Activated T-cell treated with anti-CD3 and anti-CD28 coated beads, Interleukin-2, amount 50 U/mL, for 48 hours (primary cell): ENCODE measurements around the gene MCL1.
"Not testable (repeated sequence)": the region's sequence is repeated elsewhere in the genome, so short reads cannot be mapped to it uniquely, and the experiment has no call there.

ENCODE experiments used
- DNase-seq, 2 experiments: peaks; one replicate each; pipeline ENCODE4 v3.0.0-alpha.2; 2020

MCL1 gene

GRCh38 chr1:150579110-150579944, at the start of gene MCL1:
MCL1 (minus strand) TSS chr1:150579610; CDS start chr1:150579530, 80 bp downstream.
- DNase-seq = peak; percentile 90

GRCh38 chr1:150628766-150629114, 49.3 kb upstream of the MCL1 start:
- DNase-seq = no peak

DNA sequence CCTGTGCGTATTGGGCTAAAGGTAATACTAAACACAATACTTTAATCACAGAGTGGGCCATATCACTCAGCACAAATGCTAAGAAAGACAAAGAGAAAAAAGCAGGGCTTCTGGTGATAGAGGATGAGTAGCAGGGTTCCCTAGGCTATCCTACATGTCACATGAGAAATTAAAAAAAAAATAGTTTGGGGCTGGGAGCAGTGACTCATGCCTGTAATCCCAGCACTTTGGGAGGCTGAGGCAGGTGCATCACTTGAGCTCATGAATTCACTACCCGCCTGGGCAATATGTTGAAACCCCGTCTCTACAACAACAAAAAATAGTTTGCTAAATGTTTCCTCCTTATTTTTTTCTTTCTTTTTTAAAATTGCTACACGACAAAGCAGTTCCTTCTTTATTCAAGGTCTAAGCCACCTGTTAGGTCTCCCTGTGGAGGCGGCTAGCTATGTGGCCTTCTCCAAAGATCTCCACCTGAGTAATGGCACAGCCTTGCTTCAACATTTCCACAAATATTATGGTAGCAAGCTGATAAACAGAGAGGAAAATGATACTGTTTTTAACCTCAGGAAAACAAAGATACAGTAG, 48.5 kb upstream of the MCL1 start:
- no peak for DNase-seq

- peak; percentile 44 to 57 for DNase-seq
These were observed 46.7 kb upstream of the MCL1 start for GRCh38 chr1:150626150-150626549.

DNA sequence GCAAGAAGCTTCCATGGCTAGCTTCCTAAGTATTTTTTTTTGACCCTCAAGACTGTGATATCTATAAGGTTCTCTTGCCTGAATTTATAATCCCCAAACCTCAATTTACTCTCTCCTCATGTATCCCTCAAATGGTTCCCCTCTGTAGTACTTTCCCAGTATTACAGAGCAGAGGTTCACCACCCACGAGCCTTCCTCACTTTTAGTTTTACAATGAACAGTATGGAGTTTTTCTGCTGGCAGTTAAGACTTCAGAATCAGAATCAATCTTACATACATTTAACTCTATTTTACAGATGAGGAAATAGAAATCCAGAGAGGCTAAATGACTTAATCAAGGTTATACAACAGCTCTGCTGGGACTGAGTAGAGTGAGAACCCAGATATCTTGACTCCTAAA, 45.1 kb upstream of the MCL1 start:
- DNase-seq = not testable (repeated sequence)

DNA sequence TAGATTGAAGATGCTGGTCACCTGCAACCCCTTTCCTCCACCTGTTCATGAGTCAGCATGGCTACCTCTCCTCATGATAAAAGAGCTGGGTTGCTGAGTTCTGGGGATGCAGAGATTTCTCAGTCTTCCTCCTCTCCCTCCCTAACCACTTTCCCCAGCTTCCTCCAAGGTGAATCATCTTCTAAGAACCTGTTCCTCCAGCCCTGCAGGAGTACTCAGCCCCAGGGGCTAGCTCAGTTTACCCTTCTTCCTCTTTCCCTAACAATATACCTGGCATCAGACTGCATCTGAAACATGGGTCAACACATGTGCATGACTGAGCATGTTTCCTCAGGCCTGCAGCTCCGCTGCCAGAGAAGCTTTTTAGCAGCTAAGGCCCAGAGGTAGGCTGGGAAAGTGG, 44.7 kb upstream of the MCL1 start:
- DNase-seq = not testable (repeated sequence)

GRCh38 chr1:150622303-150622975, 43.0 kb upstream of the MCL1 start:
- no peak for DNase-seq

GRCh38 chr1:150621497-150622302, 42.3 kb upstream of the MCL1 start:
- DNase-seq = peak; percentile 58 to 62

DNA sequence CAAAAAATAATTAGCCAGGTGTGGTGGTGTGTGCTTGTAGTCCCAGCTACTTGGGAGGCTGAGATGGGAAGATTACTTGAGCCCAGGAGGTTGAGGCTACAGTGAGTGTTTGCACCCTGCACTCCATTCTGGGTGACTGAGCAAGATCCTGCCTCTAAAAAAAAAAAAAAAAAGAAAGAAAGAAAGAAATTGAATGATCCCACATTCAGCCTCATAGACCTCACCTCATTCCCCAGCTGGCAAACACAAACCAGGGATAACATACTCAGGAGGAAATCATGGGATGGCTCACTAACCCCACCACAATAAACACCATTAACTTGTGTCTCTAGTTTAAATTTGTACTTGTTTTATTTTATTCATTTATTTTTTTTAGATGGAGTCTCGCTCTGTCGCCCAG, 41.5 kb upstream of the MCL1 start:
- no peak for DNase-seq

DNA sequence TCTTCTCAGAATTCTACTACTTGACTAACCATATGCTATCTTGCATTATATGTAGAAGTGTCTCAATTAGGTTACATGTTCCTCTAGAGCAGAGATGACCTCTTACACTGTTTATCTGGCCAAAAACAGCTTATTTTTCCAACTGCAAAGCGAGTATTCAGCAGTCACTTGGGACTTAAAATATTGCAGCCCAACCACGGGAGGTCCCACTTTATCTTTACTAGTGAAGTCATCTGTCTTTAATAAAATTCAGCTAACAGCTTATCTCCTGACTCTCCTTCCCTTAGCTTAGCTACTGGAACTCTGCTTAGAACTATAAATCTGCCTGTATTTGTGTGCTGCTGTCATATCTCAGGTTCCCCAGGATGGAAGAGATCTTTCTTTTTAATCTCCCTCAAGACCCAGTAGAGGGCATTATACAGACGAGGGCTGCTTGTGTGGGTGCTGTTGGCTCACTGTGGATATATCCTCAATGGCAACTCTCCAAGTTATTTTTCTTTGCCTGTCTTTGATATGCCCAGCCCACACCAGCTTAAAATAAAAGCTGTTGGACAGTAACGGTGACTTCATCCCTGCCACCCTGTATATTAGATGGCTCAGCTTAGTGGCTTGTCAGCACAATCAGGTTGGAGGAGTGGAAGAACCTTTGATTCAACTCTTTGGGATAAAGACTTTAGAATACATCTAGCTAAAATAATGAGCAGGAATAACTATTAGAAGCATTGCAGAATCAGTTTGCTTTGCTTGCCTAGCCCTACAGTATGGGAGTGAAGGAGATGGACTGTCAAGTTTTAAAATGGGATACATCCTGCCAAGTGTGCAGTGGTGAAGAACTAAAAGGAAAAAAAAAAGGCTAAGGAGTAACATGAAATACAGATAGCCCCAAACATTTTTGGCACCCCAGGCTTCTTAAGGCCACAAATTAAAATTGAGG, 40.4 kb upstream of the MCL1 start:
- DNase-seq = no peak

GRCh38 chr1:150615346-150616201, 36.2 kb upstream of the MCL1 start:
- DNase-seq = peak; percentile 30 to 46

DNA sequence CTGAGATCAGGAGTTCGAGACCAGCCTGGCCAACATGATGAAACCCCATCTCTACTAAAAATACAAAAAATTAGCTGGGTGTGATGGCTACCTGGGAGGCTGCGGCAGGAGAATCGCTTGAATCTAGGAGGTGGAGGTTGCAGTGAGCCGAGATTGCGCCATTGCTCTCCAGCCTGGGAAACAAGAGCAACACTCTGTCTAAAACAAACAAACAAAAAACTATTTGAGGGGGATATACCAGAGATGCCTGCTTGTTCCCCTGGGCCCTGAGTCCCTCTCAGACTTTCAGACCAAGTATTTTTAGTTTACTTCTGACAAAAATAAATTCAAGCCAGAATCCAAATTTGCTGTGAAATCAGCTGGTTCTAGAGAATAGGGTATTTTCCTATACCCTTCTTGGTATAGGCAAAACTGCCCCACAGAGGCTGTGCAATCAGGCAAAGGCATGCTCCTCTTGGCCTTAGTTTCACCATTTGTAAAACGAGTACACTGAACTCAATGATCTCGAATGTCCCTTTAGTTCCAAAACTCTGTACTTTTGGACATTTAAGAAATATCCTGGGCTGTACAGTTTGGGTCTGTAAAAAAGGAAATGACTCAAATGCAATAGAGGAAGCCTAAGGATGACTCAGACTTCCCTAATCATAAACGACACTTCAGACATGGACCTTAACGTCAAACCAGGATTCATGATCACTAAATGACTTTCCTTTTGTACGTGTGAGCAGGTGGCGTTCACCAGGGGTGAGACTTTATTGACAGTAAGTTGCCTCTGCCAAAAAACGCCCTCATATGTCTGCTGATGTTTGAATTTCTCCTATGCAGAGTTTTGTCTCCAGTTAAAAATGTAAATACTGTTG, 33.9 kb upstream of the MCL1 start:
- DNase-seq = peak; percentile 48 to 55

DNA sequence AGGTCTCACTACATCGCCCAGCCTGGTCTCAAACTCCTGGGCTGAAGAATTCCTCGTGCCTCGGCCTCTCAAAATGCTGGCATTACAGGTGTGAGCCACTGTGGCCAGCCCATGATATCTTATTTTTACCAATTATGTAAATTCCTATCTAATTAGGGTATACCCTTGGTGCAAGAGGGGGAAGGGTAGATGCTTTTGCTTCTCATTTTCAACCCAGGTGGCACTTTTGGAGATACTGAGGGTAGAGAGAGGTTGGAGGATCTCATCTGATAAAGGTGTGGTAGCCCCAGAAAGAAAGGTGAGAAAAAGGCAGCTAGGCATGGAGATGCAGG, 32.6 kb upstream of the MCL1 start:
- DNase-seq = no peak

DNA sequence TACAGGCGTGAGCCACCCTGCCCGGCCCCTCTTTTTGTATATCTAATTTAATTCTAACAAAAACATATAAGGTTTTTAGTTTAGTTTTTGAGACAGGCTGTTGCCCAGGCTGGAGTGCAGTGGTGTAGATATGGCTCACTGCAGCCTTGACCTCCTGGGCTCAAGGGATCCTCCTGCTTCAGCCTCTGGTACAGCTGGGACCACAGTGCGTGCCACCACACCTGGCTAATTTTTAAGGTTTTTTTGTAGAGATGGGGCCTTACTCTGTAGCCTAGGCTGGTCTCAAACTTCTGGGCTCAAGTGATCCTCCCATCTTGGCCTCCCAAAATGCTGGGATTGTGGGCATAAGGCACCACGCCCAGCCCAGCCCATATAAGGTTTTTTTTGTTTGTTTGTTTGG, 31.2 kb upstream of the MCL1 start:
- no peak for DNase-seq

GRCh38 chr1:150609732-150610131, 30.3 kb upstream of the MCL1 start:
- DNase-seq = no peak

DNA sequence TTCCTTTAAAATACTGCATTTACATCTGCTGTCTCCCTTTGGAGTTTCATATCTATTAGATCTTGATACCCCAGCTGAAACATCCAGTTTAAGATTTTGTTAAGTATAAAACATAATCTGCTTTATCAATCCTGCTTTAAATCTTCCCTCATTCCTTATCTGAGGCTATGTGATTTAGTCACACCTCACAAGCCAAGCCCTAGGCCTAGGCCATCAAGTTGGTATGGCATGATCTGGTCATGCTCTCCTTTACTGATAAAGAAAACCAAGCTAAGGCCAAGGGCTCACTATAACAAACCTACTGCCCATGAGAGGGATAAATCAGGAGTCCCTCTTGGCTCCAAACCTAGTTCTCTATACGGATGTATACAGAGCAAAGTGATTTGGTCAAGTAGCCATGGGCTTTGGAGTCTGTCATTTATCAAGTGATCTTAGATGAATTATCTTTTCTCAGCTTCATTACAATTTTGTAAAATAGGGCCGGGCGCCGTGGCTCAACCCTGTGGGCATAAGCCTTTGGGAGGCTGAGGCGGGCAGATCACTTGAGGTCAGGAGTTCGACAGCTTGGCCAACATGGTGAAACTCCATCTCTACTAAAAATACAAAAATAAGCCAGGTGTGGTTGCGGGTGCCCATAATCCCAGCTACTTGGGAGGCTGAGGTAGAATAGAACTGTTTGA, 27.2 kb upstream of the MCL1 start:
- DNase-seq = no peak

DNA sequence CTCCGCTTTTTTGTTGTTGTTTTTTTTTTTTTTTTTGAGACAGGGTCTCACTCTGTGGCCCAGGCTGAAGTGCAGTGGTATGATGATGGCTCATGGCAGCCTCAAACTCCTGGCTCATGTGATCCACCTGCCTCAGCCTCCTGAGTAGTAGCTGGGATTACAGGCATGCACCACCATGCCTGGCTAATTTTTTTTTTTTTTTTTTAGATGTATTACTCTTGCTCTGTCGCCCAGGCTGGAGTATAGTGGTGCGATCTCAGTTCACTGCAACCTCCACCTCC, 26.0 kb upstream of the MCL1 start:
- DNase-seq = not testable (repeated sequence)

- no peak for DNase-seq
These were observed 24.8 kb upstream of the MCL1 start for GRCh38 chr1:150604226-150604588.

GRCh38 chr1:150603711-150604110, 24.3 kb upstream of the MCL1 start:
- DNase-seq = no peak

DNA sequence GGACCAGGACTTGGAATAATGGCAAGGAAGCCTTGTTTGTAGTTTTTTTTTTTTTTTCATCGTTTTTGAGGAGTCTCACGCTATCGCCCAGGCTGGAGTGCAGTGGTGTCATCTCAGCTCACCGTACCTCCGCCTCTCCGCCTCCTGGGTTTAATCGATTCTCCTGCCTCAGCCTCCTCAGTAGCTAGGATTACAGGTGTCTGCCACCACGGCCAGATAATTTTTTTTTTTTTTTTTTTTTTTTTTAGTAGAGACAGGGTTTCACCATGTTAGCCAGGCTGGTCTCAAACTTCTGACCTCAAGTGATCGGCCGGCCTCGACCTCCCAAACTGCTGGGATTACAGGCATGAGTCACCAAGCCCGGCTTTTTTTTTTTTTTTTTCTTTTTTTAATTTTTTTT, 23.0 kb upstream of the MCL1 start:
- not testable (repeated sequence) for DNase-seq
